ENCODE data around the gene HDAC7.

DNA sequence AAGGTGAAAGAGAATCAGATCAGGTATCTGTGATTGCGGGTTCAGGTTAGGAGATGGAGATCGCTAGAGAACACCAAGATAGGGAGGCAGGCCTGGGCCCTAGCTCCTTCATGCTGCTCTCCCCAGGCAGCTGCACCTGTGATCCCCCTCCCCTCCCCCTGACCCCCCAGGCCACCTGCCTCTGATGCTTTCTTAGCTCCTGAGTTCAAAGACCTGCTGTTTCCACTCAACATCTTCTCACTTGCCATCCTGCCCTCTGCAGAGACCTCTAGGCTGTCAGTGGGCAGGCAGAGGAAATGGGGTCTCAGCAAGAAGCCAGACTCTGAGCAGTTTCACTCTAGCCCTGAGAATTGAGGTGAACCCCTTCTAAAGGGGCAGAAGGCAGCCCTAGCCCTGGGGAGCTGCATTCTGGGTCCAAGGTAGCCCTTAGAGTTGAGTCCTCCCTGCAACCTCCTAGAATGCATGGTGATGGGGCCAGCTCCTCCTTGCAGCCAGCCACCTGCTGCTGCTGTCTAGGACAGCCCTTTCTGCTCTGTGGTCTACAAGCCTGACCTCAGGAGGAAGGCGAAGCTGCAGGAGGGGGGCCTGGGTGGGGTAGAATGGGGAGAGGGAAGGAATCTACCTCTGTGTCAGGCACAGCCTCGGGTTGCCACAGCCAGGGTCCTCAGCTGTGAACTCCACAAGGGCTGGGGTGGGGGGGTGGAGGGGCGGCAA is 53.0 kb downstream of the HDAC7 start:
- TF ChIP-seq, protein P1, sequence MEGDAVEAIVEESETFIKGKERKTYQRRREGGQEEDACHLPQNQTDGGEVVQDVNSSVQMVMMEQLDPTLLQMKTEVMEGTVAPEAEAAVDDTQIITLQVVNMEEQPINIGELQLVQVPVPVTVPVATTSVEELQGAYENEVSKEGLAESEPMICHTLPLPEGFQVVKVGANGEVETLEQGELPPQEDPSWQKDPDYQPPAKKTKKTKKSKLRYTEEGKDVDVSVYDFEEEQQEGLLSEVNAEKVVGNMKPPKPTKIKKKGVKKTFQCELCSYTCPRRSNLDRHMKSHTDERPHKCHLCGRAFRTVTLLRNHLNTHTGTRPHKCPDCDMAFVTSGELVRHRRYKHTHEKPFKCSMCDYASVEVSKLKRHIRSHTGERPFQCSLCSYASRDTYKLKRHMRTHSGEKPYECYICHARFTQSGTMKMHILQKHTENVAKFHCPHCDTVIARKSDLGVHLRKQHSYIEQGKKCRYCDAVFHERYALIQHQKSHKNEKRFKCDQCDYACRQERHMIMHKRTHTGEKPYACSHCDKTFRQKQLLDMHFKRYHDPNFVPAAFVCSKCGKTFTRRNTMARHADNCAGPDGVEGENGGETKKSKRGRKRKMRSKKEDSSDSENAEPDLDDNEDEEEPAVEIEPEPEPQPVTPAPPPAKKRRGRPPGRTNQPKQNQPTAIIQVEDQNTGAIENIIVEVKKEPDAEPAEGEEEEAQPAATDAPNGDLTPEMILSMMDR (IDR thresholded peaks at IDR 0.05; ENCODE audit: insufficient read depth, low read depth, low read length) = no peak
- no peak for TF ChIP-seq EZH2 (IDR thresholded peaks at IDR 0.05; ENCODE audit: insufficient read depth, low read length)

All from astrocyte (in vitro differentiated cells and primary cell).